Skin of body (tissue), 2 donors: ENCODE data around the gene SOWAHC. TPM values are rescaled to one million over a fixed set of nuclear protein-coding genes. Genes with fewer than 3 reads are reported as not detected.
"Not testable (repeated sequence)": the region's sequence is repeated elsewhere in the genome, so short reads cannot be mapped to it uniquely, and the experiment has no call there.

ENCODE experiments used
- DNase-seq: peaks from one replicate; lab custom pipeline; 2025; lab: John Stamatoyannopoulos, UW
- total RNA-seq: library from RNA; depleted of rRNA; stranded (reverse); fragments of >200 nt; gene quantifications from one replicate; pipeline ENCODE4 v1.2.3, GENCODE V29; 2014

The SOWAHC gene
- total RNA-seq, 1 donor from 2014 or later: 20.8 TPM

DNA sequence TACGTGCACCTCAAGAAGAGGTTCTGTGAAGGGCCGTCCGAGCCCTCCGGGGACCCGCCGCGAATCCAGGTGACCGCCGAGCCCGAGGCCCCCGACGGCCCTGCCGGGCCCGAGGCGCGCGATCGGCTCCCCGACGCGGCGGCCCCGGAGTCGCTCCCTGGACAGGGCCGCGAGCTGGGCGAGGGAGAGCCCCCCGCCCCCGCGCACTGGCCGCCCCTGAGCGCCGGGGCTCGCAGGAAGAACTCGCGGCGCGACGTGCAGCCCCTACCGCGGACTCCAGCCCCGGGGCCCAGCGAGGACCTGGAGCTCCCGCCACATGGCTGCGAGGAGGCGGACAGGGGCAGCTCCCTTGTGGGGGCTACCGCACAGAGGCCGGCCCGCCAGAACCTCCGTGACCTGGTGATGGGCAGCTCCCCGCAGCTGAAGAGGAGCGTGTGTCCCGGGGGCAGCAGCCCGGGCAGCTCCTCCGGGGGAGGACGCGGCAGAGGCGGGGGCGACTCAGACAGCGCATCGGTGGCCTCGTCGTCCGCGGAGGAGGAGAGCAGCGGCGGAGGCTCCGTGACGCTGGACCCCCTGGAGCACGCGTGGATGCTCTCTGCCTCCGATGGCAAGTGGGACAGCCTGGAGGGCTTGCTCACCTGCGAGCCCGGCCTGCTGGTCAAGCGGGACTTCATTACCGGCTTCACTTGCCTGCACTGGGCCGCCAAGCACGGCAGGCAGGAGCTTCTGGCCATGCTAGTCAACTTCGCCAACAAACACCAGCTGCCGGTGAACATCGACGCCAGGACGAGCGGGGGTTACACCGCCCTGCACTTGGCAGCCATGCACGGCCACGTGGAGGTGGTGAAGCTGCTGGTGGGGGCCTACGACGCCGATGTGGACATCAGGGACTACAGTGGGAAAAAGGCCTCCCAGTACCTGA lies 812 bp downstream of the SOWAHC start:
- DNase-seq: no peak

DNA sequence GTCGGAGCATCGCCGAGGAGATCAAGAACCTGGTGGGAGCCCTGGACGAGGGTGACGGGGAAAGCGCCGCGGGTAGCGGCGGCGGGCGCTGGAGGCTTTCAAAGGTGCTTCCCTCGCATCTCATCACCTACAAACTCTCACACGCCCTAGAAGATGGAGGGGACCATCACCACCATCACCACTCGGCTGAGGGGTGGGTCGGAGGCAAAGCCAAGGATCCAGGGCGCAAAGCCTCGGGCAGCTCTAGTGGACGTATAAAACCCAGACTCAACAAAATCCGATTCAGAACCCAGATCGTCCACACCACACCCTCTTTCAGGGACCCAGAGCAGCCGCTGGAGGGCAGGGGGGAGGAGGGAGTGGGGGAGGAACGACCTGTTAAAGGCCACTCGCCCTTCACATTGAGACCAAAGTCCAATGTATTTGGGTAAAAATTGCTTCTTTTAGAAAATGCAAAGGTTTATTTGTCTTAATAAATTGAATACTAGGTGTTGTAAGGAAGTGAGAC lies 1.5 kb downstream of the SOWAHC start:
- no peak for DNase-seq

DNA sequence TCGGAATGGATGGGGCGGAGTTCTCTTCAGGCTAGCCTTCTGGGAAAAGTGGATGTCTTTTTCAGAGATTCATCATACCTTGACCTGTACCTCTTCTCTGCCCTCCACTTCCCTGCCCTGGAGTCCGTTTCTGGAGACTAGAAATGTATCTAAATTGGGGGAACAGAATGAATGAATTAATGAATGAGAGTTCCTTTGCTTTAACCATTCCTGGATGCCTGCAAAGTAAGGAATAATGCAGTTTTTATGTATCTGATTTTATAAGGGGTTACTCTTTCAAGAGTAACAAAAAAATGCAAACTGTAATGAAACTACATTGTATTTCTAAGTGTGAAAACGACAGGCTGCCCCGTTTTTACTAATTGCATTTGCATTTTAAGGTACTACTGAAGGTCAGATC lies 2.0 kb downstream of the SOWAHC start:
- no peak for DNase-seq

DNA sequence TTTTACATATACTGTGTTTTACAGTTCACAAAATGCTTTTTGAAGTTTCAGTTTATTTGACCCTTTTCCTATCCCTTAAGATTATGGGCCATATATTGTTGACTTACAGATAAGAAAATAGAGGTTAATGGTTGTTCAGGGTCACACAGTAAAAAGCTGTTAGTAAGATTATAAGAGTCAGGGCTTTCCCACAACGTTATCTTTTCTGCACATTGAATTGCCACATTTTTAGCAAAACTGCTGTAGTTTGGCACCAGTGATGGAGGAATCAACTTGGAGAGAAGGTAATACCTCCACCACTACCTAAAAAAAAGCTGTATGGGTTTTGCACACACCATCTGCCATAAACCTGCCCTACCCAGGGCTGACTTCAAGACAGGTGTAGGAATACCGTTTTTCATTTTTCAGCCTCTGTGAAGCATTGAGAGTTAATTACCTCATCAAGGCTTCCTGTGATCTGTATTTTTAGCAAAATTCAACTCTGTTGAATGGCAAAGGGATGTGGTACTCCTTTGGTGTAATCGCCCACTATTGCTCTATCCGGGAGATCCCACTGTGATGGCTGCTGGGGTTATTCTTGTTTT lies 5.0 kb downstream of the SOWAHC start:
- no peak for DNase-seq

DNA sequence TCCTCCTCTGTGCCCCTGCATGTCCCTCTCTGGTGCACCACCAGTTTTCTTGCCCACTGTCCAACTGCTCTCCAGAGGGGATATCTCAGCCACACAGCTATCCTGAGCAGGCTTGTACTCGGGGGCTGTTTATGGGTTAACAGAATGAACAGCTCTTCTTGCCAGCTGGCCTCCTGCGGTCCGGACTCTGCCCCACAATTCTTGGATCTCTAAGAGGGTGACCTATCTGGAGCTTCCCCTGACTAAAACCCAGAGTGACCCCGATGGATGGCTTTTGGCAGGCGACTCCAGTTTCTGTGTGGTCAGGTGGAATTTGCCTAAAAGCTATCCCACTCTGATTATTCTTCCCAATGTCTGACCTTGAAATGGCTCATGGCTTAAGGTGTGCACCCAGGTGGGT lies 9.1 kb downstream of the SOWAHC start:
- DNase-seq: no peak

DNA sequence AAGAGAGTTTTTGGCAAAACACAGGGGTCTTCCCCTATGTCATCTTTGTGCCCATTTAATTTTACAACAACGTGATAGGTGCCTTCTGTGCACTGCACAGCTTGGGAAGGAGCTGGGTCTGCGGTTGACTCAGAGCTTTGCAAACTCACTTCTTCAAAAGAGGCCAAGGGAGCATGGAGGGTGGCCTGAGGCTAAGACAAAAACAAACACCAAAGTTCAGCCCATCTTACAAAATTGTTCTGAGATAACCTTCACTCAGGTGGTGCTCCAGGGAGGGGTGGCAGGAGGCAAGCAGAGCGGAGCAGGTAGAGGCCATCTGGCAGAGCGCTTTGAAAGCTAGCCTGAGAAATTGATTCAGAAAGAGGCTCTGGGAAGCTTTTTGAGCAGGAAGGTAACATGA lies 9.8 kb downstream of the SOWAHC start:
- no peak for DNase-seq

DNA sequence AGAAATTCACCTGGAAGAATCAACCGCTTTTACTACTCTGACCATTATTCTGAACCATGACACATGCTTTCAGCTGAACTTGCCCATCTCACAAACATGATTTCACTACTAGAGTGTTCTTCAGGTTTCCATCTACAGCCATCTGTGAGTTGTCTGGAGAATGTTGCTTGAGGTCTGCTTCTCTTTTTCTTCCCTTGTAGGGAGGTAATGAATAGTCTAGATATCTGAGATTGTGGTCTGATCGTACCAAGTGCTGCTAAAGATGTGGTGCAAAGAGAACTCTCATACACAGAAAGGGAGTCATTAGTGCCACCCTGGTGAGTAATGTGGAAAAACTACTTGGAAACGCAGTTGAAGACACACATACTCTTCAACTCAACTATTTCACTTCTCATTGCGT lies 10.2 kb downstream of the SOWAHC start:
- no peak for DNase-seq

DNA sequence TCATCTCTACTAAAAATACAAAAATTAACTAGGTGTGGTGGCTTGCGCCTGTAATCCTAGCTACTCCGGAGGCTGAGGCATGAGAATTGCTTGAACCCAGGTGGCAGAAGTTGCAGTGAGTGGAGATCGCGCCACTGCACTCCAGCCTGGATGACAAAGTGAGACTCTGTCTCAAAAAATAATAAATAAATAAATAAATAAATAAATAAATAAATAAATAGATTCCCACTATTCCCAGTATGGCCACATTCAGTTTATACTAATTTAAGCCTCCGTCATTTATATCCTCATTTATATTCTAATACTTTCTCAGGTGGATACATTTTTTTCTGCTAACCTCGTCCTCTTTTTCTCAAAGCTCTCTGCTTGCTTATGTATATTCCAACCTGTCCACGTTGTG lies 14.2 kb downstream of the SOWAHC start:
- DNase-seq: not testable (repeated sequence)

DNA sequence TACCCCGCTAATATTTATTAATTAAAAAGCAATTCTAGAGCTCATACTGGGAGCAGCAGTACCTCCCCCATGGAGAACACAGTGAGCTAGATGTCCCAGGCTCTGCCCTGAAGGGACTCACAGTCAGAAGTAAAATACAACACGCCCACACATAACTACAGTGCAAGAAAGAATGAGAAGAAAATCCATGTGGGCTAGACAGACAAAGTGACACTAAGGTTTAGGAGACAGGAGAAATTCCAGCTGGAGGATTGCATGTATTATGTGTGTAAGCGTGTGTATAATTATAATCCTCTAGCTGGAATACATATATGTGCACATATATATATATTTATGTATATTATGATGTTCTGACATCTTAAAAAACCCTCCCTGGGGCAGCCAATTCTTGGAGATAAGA lies 15.7 kb downstream of the SOWAHC start:
- DNase-seq: no peak

DNA sequence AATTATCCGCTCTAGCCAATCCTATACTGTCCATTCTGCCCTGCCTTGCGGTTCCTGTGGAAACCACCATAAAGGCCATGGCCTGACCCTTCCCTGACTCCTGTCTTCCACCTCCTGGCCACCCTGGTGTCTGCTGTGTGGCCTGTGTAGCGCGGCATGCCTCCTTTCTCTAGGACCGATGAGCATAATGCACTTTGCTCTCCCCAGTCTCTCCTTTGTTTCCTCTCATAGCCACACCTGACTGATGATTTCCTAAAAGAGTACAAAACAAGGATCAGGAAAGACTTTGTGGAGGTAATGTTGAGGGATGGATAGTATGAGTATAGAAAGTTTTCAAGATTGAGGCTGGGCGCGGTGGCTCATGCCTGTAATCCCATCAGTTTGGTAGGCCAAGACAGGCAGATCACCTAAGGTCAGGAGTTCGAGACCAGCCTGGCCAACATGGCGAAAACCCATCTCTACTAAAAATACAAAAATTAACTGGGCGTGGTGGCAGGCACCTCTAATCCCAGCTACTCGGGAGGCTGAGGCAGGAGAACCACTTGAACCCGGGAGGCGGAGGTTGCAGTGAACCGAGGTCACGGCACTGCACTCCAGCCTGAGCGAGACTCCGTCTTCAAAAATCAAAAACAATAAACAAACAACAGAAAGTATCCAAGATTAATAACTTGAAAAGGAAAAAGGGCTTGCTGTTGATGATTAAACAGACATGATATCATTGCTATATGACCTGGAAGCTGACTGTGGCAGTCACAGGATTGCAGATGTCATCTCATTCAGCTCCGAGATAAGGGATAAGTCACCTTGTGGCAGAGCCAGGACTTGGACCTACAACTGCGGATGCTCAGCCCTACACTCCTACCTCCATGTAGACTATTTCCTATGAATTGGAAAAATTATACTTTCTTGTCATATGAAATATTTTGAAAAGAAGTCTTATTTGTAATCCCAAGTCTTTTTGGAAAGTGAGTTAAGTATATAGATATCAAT lies 16.6 kb downstream of the SOWAHC start:
- no peak for DNase-seq

DNA sequence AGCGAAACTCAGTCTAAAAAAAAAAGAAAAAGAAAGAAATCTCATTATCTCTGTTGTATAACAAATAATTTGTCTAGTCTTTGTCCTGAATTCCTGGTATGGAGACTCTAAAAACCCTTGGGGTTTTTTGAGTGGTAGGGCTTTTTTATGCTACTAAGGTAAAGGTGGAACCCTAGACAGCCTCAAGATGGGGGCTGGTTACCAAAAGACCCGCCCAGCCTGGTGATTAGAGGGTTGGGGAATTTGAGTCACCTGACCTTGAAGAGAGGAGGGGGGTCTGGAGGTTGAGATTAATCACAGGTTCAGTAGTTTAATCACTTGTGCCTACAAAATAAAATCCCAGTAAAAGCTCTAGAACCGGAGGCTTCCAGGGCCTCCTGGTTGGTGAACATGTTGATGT lies 17.6 kb downstream of the SOWAHC start:
- no peak for DNase-seq

DNA sequence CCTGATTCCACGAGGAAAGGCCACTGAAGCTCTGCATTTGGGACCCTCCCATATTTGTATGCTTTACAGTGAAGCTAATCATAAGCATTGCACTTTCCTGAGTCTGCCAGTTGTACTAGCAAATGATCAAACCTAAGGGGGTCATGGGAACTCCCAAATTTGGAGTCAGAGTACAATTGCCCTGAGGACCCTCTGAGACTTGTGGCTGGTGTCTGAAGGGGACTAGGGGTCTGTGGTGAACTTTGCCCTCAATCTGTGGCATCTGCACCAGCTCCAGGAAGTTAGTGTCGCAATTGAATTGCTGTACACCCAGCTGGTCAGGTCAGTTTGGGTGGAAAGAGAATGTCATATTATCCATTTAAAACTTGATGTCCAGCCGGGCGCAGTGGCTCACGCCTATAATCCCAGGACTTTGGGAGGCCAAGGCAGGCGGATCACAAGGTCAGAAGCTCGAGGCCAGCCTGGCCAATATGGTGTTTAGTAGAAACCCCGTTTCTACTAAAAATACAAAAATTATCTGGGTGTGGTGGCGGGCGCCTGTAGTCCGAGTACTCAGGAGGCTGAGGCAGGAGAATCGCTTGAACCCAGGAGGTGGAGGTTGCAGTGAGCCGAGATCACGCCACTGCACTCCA lies 18.1 kb downstream of the SOWAHC start:
- no peak for DNase-seq

DNA sequence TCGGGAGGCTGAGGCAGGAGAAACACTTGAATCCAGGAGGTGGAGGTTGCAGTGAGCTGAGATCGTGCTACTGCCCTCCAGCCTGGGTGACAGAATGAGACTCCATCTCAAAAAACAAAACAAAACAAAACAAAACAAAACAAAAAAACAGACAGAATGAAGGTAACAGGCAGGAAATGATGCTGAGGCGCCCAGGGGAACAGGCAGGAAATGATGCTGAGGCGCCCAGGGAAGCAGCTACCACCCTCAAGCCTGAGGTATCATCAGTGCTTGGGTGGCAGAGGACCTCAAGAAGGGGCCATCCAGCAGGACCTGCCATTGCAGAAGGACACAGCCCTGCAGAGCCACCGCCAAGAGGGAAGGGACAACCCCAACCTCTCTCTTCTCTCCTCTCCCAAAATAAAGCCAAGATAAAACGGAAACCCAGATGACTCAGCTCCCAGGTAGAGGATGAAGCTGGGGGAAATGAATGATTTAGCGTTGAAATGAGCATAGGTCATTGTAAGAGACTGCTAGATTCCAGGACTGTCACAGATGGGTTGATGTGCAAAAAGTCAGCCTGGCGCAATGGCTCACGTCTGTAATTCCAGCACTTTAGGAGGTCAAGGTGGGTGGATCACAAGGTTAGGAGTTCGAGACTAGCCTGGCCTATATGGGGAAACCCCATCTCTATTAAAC lies 19.3 kb downstream of the SOWAHC start:
- no peak for DNase-seq

DNA sequence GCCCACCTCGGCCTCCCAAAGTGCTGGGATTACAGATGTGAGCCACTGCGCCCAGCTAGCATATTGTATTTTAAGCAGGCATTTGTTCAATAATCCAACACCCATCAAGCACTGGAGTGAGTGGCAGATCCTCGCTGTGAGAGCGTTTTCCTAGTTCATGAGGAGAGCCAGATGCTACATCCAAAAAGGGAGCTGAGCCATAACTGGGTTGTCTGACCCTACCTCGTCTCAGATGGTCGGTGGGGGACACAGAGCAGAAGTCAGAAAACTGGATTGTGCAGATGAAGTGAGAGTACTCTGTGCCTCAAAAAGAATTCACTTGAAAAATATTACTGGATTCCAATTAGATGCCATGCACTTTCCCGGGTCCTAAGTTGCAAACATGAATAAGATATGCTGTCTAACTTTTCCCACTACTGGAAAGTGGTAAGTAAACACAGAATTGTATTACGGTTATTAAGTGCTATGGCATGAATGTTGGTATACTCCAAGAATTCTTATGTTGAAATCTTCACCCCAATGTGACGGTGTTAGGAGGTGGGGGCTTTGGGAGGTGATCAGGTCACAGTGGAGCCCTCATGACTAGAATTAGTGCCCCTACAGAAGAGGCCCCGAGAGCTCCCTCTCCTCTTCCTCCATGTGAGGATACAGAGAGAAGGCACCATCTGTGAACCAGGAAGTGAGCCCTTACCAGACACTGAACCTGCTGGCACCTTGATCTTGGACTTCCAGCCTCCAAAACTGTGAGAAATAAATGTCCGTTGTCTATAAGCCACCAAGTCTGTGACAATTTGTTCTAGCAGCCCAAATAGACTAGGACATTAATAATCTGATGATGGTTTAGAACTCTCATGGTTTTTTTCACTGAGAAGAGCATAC lies 21.5 kb downstream of the SOWAHC start:
- no peak for DNase-seq

DNA sequence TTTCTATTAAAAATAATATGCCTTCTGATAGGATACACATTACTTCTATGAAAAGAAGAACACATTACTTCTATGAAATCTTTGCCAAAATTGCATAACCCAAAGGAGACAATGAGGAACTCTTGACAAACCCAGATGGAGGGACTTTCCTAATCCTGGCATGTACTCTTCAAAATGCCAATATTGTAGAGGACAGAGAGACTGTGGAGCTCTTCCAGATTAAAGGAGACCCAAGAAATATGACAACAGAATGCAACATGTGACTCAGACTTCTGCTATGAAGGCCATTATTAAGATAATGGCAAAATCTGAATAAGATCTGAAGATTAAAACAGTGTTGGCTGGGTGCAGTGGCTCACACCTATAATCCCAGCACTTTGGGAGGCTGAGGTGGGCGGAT lies 22.2 kb downstream of the SOWAHC start:
- DNase-seq: no peak

DNA sequence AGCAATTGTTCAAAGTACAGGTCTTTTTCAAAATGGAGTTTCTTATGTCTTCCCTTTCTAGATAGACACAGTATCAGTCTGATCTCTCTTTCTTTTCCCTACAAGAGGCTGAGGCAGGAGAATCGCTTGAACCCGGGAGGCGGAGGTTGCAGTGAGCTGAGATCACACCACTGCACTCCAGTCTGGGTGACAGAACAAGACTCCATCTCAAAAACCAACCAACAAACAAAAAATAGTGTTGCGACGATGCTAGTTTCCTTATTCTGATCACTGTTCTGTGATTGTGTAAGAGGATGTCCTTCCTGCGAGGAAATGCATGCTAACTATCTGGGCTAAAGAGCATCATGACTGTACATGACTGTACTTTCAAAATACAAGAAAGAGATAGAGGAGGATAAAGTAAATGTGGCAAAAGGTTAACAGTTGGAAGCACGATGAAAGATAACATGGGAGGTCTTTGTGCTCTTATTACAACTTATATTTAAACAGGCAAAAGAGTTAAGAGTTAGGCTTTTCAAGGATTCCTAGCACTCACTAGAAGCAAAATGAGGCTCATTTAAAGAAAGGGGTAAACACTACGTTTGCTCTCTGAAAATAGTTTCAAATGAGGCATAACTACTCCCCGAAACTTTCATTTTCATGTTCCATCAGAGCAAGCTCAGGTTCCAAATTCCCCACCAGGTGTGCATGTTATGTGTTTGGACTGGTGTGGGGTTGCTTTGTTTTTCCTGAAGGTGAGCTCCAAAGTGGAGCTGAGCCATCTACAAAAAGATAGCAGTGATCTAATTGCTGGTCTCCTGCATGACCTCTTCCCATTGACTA lies 23.8 kb downstream of the SOWAHC start:
- DNase-seq: no peak

DNA sequence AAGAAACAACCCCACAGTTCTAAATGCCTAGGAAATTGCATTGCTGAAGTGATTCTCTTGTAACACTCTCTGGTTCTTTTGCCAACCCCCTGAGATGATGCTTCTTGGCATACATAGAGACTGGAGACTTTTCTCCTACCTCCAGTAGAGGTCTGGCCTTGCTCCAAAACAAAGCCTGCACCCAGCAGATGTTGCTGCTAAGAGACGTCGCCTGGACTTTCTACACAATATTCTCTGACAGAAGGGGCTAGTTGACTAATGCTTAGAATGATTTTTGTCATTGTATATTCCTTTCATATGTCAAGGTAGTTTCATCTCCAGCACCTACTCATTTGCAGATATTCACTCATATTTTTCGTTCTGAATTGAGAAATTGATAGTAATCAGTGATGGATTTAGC lies 24.6 kb downstream of the SOWAHC start:
- no peak for DNase-seq

DNA sequence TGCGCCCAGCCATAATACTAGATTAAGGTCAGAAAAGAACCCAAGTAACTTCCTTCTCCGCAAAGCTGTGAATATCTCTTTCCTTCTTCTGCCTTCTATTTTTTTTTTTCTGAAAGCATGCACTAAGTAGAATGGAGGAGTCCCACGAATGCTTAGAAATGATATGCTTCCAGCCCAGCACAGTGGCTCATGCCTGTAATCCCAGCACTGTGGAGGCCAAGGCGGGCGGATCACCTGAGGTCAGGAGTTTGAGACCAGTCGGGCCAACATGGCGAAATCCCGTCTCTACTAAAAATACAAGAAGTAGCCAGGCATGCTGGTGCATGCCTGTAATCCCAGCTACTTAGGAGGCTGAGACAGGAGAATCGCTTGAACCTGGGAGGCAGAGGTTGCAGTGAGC lies 25.8 kb downstream of the SOWAHC start:
- not testable (repeated sequence) for DNase-seq
